HepG2 (cell line): ENCODE results near the gene IRF1. TPM values are rescaled to one million over a fixed set of nuclear protein-coding genes. Genes with fewer than 3 reads are reported as not detected.

Source experiments
- ATAC-seq: fragments of 200-7000 bp; cut with Tn5 transposase; 3 replicates; pipeline ENCODE4 v1.9.1; 2020; ENCODE audit warnings: mild to moderate bottlenecking, moderate library complexity
- BruUV-seq: library from RNA; stranded (reverse); fragments of 400-500 nt; replicated peaks from 2 replicates; lab custom pipeline; 2021; lab: Mats Ljungman, UMichigan
- CTCF ChIA-PET: fragments of 300-600 bp; formaldehyde crosslinking; extraction: SDS; loops from one replicate; lab custom pipeline; 2021; ENCODE audit warnings: low total read pairs, inconsistent platforms, low intra/inter-chr PET ratio; lab: Yijun Ruan, JAX
- POLR2A ChIA-PET: fragments of 350-600 bp; sonication (Branson Sonifier 250); formaldehyde crosslinking; loops from one replicate; lab custom pipeline; 2020; ENCODE audit warnings: antibody characterized with exemption, inconsistent platforms; lab: Yijun Ruan, JAX
- DNase-seq: peaks from one replicate; pipeline ENCODE4 v3.0.0-alpha.2; 2015; ENCODE audit warnings: low spot score
- FAIRE-seq: peaks from 3 replicates; lab custom pipeline; 2011; peaks lifted over from hg19 to GRCh38; lab: Jason Lieb, UNC
- H2AFZ ChIP-seq: one replicate; pipeline ENCODE4 v1.6.1; 2011; ENCODE audit warnings: low read length, inconsistent platforms
- H3K27ac ChIP-seq: fragments of 300-600 bp; 3 replicates; pipeline ENCODE4 v1.8.0; 2011; ENCODE audit warnings: mixed run types, mild to moderate bottlenecking, mixed read lengths, low read length, inconsistent platforms; ENCODE audit not compliant: insufficient read depth; ENCODE audit errors: extremely low read length
- H3K27me3 ChIP-seq, 2 experiments: fragments of 200-600 bp in 1 of 2; 2 replicates in 1 of 2; 3 replicates in 1 of 2; pipeline versions ENCODE4 v1.6.0 to v1.8.0; 2011; ENCODE audit warnings: low read length in 2 of 2, mild to moderate bottlenecking in 2 of 2, moderate library complexity in 2 of 2, inconsistent platforms in 1 of 2; ENCODE audit not compliant: insufficient read depth in 2 of 2, control insufficient read depth in 1 of 2
- H3K36me3 ChIP-seq, 2 experiments: fragments of 200-600 bp in 1 of 2; replicated peaks in 1 of 2; 2 replicates in 1 of 2; 3 replicates in 1 of 2; pipeline versions ENCODE4 v1.5.1 to v1.8.0; 2011; ENCODE audit warnings: low read length in 2 of 2, inconsistent platforms in 1 of 2; ENCODE audit not compliant: insufficient read depth in 2 of 2, control insufficient read depth in 1 of 2
- H3K4me1 ChIP-seq: 2 replicates; pipeline ENCODE4 v1.5.1; 2012; ENCODE audit warnings: low read length, inconsistent platforms; ENCODE audit not compliant: insufficient read depth
- H3K4me2 ChIP-seq: 2 replicates; pipeline ENCODE4 v1.6.0; 2011; ENCODE audit warnings: low read depth, low read length, inconsistent platforms
- H3K4me3 ChIP-seq, 3 experiments: fragments of 200-600 bp in 1 of 3; sonication (generic), shearing (Covaris generic) in 1 of 3; replicated peaks in 1 of 3; 2 replicates each; pipeline ENCODE4 v1.5.1; 2011 to 2016; ENCODE audit warnings: low read length in 3 of 3, inconsistent platforms in 2 of 3, low read depth in 2 of 3, mild to moderate bottlenecking in 2 of 3, control low read depth in 1 of 3, mixed read lengths in 1 of 3; ENCODE audit not compliant: insufficient read depth in 1 of 3
- H3K79me2 ChIP-seq: one replicate; pipeline ENCODE4 v1.6.1; 2011; ENCODE audit warnings: low read length, inconsistent platforms; ENCODE audit not compliant: insufficient read depth
- H3K9ac ChIP-seq: 2 replicates; pipeline ENCODE4 v1.6.0; 2011; ENCODE audit warnings: mild to moderate bottlenecking, low read depth, low read length, inconsistent platforms; ENCODE audit not compliant: insufficient read depth
- H3K9me3 ChIP-seq: 2 replicates; pipeline ENCODE4 v1.5.1; 2012; ENCODE audit warnings: mild to moderate bottlenecking, low read length
- H4K20me1 ChIP-seq: 2 replicates; pipeline ENCODE4 v1.6.0; 2011; ENCODE audit warnings: inconsistent platforms, mild to moderate bottlenecking, low read length, moderate library complexity; ENCODE audit not compliant: insufficient read depth
- BCL3 ChIP-seq: sonication (generic); formaldehyde crosslinking; IDR thresholded peaks from 2 replicates; pipeline ENCODE4 v1.5.1; 2020; ENCODE audit warnings: mild to moderate bottlenecking, missing genetic modification reagents, moderate library complexity
- HNF1B ChIP-seq: sonication (generic); formaldehyde crosslinking; IDR thresholded peaks from 2 replicates; pipeline ENCODE4 v1.5.1; 2020; ENCODE audit warnings: mild to moderate bottlenecking, moderate library complexity, missing genetic modification reagents
- KDM1A ChIP-seq: IDR thresholded peaks from 2 replicates; pipeline ENCODE4 v1.6.1; 2016; ENCODE audit warnings: missing compliant biosample characterization
- MLLT10 ChIP-seq: sonication (generic); formaldehyde crosslinking; IDR thresholded peaks from 2 replicates; pipeline ENCODE4 v1.4.0; 2020; ENCODE audit warnings: missing genetic modification reagents
- MTERF4 ChIP-seq: sonication (generic); formaldehyde crosslinking; IDR thresholded peaks from 2 replicates; pipeline ENCODE4 v1.8.0; 2023; ENCODE audit warnings: mild to moderate bottlenecking, missing genetic modification reagents
- NKX3-1 ChIP-seq: sonication (generic); formaldehyde crosslinking; IDR thresholded peaks from 2 replicates; pipeline ENCODE4 v1.5.0; 2020; ENCODE audit warnings: missing genetic modification reagents
- NR2F6 ChIP-seq, 2 experiments: IDR thresholded peaks; 2 replicates each; pipeline ENCODE4 v1.6.1; 2016; ENCODE audit warnings: antibody characterized with exemption in 1 of 2, mild to moderate bottlenecking in 1 of 2
- SOX5 ChIP-seq: IDR thresholded peaks from 2 replicates; pipeline ENCODE4 v1.6.1; 2016; ENCODE audit warnings: borderline replicate concordance
- TEAD2 ChIP-seq: sonication (generic); formaldehyde crosslinking; IDR thresholded peaks from 2 replicates; pipeline ENCODE4 v1.9.0; 2021; ENCODE audit warnings: missing genetic modification reagents
- TMF1 ChIP-seq: sonication (generic); formaldehyde crosslinking; IDR thresholded peaks from 2 replicates; pipeline ENCODE4 v1.8.1; 2022; ENCODE audit warnings: low read depth, missing genetic modification reagents
- U2AF2 ChIP-seq: fragments of 200-400 bp; formaldehyde crosslinking; IDR thresholded peaks from 2 replicates; pipeline ENCODE4 v1.6.1; 2017; ENCODE audit warnings: low read depth, mild to moderate bottlenecking, low read length
- ZBTB25 ChIP-seq: IDR thresholded peaks from 2 replicates; pipeline ENCODE4 v1.6.1; 2018; ENCODE audit warnings: missing genetic modification reagents
- ZC3H4 ChIP-seq: sonication (generic); formaldehyde crosslinking; IDR thresholded peaks from 2 replicates; pipeline ENCODE4 v1.4.0; 2020; ENCODE audit warnings: missing genetic modification reagents, borderline replicate concordance
- ZNF460 ChIP-seq: sonication (generic); formaldehyde crosslinking; IDR thresholded peaks from 2 replicates; pipeline ENCODE4 v1.5.1; 2020; ENCODE audit warnings: missing genetic modification reagents, mild to moderate bottlenecking, borderline replicate concordance
- ZSCAN9 ChIP-seq: IDR thresholded peaks from 2 replicates; pipeline ENCODE4 v1.6.1; 2016; ENCODE audit warnings: borderline replicate concordance
- WGBS: methylation state at CpG from one replicate; pipeline ENCODE4 v1.1.6; 2017; ENCODE audit warnings: low lambda C conversion rate; 5-methylcytosine and 5-hydroxymethylcytosine counted together
- in situ Hi-C: cut with HindIII; loops from 2 replicates; pipeline ENCODE4 v1.10.0; 2017; ENCODE audit warnings: low pct_unique_long_range_greater_than_20kb; ENCODE audit not compliant: extremely low pct_ligation_motif_present
- intact Hi-C: fragments of 100-400 bp; cut with micrococcal nuclease; formaldehyde crosslinking; loops from one replicate; pipeline ENCODE4 v1.10.0; 2022; ENCODE audit not compliant: unreplicated experiment
- polyA plus RNA-seq, 8 experiments: library from polyadenylated mRNA; depleted of rRNA in 3 of 8; stranded (reverse) in 7 of 8; unstranded in 1 of 8; fragments of >200 nt; fragmentation: Illumina TruSeq in 4 of 8; extraction: Trizol in 4 of 8; gene quantifications; 2 replicates each; pipeline versions ENCODE4 v1.2.1 to v1.2.3, GENCODE V29; 2011 to 2016; ENCODE audit warnings: low read depth in 4 of 8, missing spikeins in 1 of 8, mixed read lengths in 1 of 8; ENCODE audit not compliant: insufficient read depth in 1 of 8
- total RNA-seq, 5 experiments: library from RNA; depleted of rRNA; stranded (reverse); fragments of >200 nt; fragmentation: Illumina TruSeq; extraction: Trizol; gene quantifications; 2 replicates each; pipeline ENCODE4 v1.2.3, GENCODE V29; 2016; ENCODE audit warnings: low read depth in 1 of 5
- TF ChIP-seq, protein P1 (sequence below): sonication (generic); formaldehyde crosslinking; IDR thresholded peaks from 2 replicates; pipeline ENCODE4 v1.4.0; 2020; ENCODE audit warnings: missing genetic modification reagents; ENCODE audit errors: not compliant biosample characterization
- TF ChIP-seq, protein P2 (sequence below): sonication (generic); formaldehyde crosslinking; IDR thresholded peaks from 2 replicates; pipeline ENCODE4 v1.4.0; 2020; ENCODE audit warnings: missing genetic modification reagents

The IRF1 gene
- total and polyA plus RNA-seq, 2 of the 13 experiments (the other 11 are each of a cell fraction or from before 2014, with no cell fraction given), result 4.1 to 8.8 TPM

- H3K27ac ChIP-seq, result no peak overlapping the region
- ChIA-PET POLR2A (interaction anchor here (0.8 to 7.9 kb wide), 4 partner anchors 8 to 19 kb away, joined by 3 to 99 read pairs (median 24); partner anchors contain the start of gene IRF1), CTCF (no interaction called here)
- no peak for DNase-seq
- peaks cover 34% of the 10 kb centered on the region for H3K4me1 ChIP-seq
- in situ Hi-C loops (no loop called here), intact Hi-C loops (no loop called here)
- 83% methylated on average over 5 of the region's 5 CpGs for WGBS
- no peaks in the 10 kb centered on the region for H3K9me3 ChIP-seq
- H3K36me3 ChIP-seq, result peaks cover 16 to 32% of the 10 kb centered on the region in 2 experiments; a peak in 4 of 5 replicates
- no peaks in the 10 kb centered on the region for H3K79me2 ChIP-seq
- no peak overlapping the region for H3K9ac ChIP-seq
- ATAC-seq, result no peak
- no peak for FAIRE-seq
- no peak overlapping the region for H3K4me3 ChIP-seq
- no TSS peak for BruUV-seq
- H3K27me3 ChIP-seq, result no peaks in the 10 kb centered on the region
- no peak overlapping the region for H3K4me2 ChIP-seq
- H4K20me1 ChIP-seq, result no peaks in the 10 kb centered on the region
- no peak overlapping the region for H2AFZ ChIP-seq
- no peak for TF ChIP-seq BCL3
- TF ChIP-seq, protein P1, sequence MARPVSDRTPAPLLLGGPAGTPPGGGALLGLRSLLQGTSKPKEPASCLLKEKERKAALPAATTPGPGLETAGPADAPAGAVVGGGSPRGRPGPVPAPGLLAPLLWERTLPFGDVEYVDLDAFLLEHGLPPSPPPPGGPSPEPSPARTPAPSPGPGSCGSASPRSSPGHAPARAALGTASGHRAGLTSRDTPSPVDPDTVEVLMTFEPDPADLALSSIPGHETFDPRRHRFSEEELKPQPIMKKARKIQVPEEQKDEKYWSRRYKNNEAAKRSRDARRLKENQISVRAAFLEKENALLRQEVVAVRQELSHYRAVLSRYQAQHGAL, result no peak
- TF ChIP-seq U2AF2, result no peak
- TF ChIP-seq KDM1A (CRISPR knock-in tag), result no peak
- no peak for TF ChIP-seq MLLT10 (CRISPR knock-in tag)
- no peak for TF ChIP-seq TEAD2 (CRISPR knock-in tag)
- TF ChIP-seq HNF1B (CRISPR knock-in tag), result no peak
- TF ChIP-seq TMF1 (CRISPR knock-in tag), result no peak
- TF ChIP-seq ZBTB25 (CRISPR knock-in tag), result no peak
- TF ChIP-seq ZC3H4 (CRISPR knock-in tag), result no peak
- no peak for TF ChIP-seq NR2F6 (IDR thresholded peaks at IDR 0.05)
- no peak for TF ChIP-seq NR2F6 (CRISPR knock-in tag; IDR thresholded peaks at IDR 0.05)
- TF ChIP-seq, protein P2, sequence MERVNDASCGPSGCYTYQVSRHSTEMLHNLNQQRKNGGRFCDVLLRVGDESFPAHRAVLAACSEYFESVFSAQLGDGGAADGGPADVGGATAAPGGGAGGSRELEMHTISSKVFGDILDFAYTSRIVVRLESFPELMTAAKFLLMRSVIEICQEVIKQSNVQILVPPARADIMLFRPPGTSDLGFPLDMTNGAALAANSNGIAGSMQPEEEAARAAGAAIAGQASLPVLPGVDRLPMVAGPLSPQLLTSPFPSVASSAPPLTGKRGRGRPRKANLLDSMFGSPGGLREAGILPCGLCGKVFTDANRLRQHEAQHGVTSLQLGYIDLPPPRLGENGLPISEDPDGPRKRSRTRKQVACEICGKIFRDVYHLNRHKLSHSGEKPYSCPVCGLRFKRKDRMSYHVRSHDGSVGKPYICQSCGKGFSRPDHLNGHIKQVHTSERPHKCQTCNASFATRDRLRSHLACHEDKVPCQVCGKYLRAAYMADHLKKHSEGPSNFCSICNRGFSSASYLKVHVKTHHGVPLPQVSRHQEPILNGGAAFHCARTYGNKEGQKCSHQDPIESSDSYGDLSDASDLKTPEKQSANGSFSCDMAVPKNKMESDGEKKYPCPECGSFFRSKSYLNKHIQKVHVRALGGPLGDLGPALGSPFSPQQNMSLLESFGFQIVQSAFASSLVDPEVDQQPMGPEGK (CRISPR knock-in tag), result no peak
- no peak for TF ChIP-seq NKX3-1
- no peak for TF ChIP-seq ZNF460 (CRISPR knock-in tag)
- no peak for TF ChIP-seq MTERF4
- no peak for TF ChIP-seq ZSCAN9 (CRISPR knock-in tag)
- TF ChIP-seq SOX5 (CRISPR knock-in tag), result peak; percentile 85
Observed at GRCh38 chr5:132481596-132482211, 8.9 kb downstream of the IRF1 start.
